Panc1 (cell line): ENCODE data around the gene NOP53. TPM values are rescaled to one million over a fixed set of nuclear protein-coding genes. Genes with fewer than 3 reads are reported as not detected.
"Not testable (repeated sequence)": the region's sequence is repeated elsewhere in the genome, so short reads cannot be mapped to it uniquely, and the experiment has no call there.

ENCODE experiments used
- ATAC-seq: fragments of 200-7000 bp; cut with Tn5 transposase; 2 replicates; pipeline ENCODE4 v1.9.1; 2020; ENCODE audit warnings: mild to moderate bottlenecking, moderate library complexity
- BruUV-seq: library from RNA; stranded (reverse); fragments of 400-500 nt; replicated peaks from 2 replicates; lab custom pipeline; 2021; lab: Mats Ljungman, UMichigan
- CTCF ChIA-PET: fragments of 300-600 bp; sonication (Branson Sonifier 250); formaldehyde crosslinking; loops from one replicate; lab custom pipeline; 2022; ENCODE audit warnings: antibody characterized with exemption; lab: Charles Lee
- POLR2A ChIA-PET: fragments of 300-600 bp; sonication (Branson Sonifier 250); formaldehyde crosslinking; loops from one replicate; lab custom pipeline; 2022; ENCODE audit warnings: antibody characterized with exemption; lab: Charles Lee
- DNase-seq: peaks from one replicate; pipeline ENCODE4 v3.0.0-alpha.2; 2010; ENCODE audit warnings: low read depth, low spot score
- H3K27ac ChIP-seq: 2 replicates; pipeline ENCODE4 v1.5.1; 2011; ENCODE audit warnings: mild to moderate bottlenecking, low read length, inconsistent platforms
- H3K27me3 ChIP-seq: fragments of 200-500 bp; sonication (Bioruptor generic); 2 replicates; pipeline ENCODE4 v1.6.0; 2014; ENCODE audit warnings: low read length, inconsistent platforms; ENCODE audit not compliant: control insufficient read depth, insufficient read depth
- H3K36me3 ChIP-seq: fragments of 200-500 bp; sonication (Bioruptor generic); 2 replicates; pipeline ENCODE4 v1.5.1; 2014; ENCODE audit warnings: inconsistent platforms, mild to moderate bottlenecking, low read length, moderate library complexity; ENCODE audit not compliant: control insufficient read depth, insufficient read depth
- H3K4me1 ChIP-seq: 2 replicates; pipeline ENCODE4 v1.5.1; 2011; ENCODE audit warnings: inconsistent platforms, mild to moderate bottlenecking, low read length, moderate library complexity; ENCODE audit not compliant: control insufficient read depth, insufficient read depth
- H3K4me3 ChIP-seq, 2 experiments: 2 replicates each; pipeline ENCODE4 v1.5.1; 2011 to 2012; ENCODE audit warnings: low read depth in 2 of 2, low read length in 2 of 2, mild to moderate bottlenecking in 2 of 2, inconsistent platforms in 1 of 2, moderate library complexity in 1 of 2
- H3K9me3 ChIP-seq: fragments of 200-500 bp; sonication (Bioruptor generic); 2 replicates; pipeline ENCODE4 v1.5.1; 2014; ENCODE audit warnings: low read depth, mild to moderate bottlenecking, inconsistent platforms, low read length, moderate library complexity; ENCODE audit not compliant: control insufficient read depth, insufficient read depth
- POLR2AphosphoS5 ChIP-seq: IDR thresholded peaks from 2 replicates; pipeline ENCODE4 v1.6.1; 2012; ENCODE audit warnings: mild to moderate bottlenecking, low read depth, low read length, moderate library complexity
- SIN3A ChIP-seq: IDR thresholded peaks from 2 replicates; pipeline ENCODE4 v1.6.1; 2012; ENCODE audit warnings: low read depth, mild to moderate bottlenecking, low read length, moderate library complexity, borderline replicate concordance; ENCODE audit not compliant: insufficient read depth
- TCF7L2 ChIP-seq: IDR thresholded peaks from 2 replicates; pipeline ENCODE4 v1.6.1; 2011; ENCODE audit warnings: mild to moderate bottlenecking, low read depth, low read length, inconsistent platforms
- in situ Hi-C: cut with HindIII; loops from 2 replicates; pipeline ENCODE4 v1.10.0; 2016; ENCODE audit warnings: low sequenced_read_pairs, low pct_unique_long_range_greater_than_20kb
- intact Hi-C: fragments of 100-400 bp; cut with micrococcal nuclease; formaldehyde crosslinking; loops from one replicate; pipeline ENCODE4 v1.10.0; 2022; ENCODE audit not compliant: unreplicated experiment
- total RNA-seq: library from RNA; stranded (reverse); gene quantifications from one replicate; pipeline ENCODE4 v1.2.1, GENCODE V29; 2021; ENCODE audit not compliant: unreplicated experiment
- TF ChIP-seq, protein P1 (sequence below): fragments of 450-650 bp; IDR thresholded peaks from 2 replicates; pipeline ENCODE4 v1.5.1; 2017; ENCODE audit warnings: mild to moderate bottlenecking
- TF ChIP-seq, protein P2 (sequence below), 2 experiments: IDR thresholded peaks; 2 replicates each; pipeline ENCODE4 v1.6.1; 2011 to 2012; ENCODE audit warnings: low read depth in 2 of 2, control low read depth in 1 of 2, low read length in 1 of 2, mild to moderate bottlenecking in 1 of 2, moderate library complexity in 1 of 2; ENCODE audit not compliant: insufficient read depth in 1 of 2

NOP53 gene
- total RNA-seq, 1 experiment from 2014 or later: 64.3 TPM

DNA sequence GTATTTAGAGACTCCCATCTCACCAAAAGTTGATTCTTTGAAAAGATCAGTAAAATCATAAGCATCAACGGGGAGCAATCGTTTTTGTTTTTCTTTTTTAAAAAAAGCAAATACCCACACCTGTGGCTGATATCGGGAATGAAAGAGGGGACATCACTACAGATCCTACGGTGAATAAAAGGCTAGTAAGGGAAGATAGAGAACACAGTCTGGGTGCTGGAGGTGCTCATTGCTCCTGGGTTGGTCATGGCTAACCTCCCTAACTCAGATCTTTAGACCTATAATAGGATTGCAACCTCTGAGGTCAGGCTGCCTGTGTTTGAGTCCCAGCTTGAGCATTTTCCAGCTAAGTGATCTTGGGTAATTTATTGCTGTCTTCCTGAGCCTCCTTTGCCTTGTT, 31.0 kb upstream of the NOP53 start:
- POLR2A ChIA-PET: no interaction called here
- in situ Hi-C loops: no loop called here
- H3K4me3 ChIP-seq: peak overlapping the region; percentile 57 to 74

DNA sequence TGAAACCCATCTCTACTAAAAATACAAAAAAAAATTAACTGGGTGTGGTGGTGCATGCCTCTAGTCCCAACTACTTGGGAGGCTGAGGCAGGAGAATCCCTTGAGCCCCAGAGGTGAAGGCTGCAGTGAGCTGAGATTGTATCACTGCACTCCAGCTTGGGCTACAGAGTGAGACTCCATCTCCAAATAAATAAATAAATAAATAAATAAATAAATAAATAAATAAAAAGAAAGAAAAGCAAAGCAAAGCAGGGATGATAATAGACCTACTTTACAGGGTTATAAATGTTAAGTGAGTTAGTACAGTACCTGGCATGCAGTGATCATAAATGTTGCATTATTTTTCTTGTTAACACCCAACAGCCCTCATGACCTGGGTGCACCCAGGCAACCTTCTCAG, 30.5 kb upstream of the NOP53 start:
- POLR2A ChIA-PET, H3K27ac ChIP-seq, intact Hi-C loops, H3K9me3 ChIP-seq, H3K4me1 ChIP-seq, ATAC-seq, DNase-seq, H3K27me3 ChIP-seq, in situ Hi-C loops, CTCF ChIA-PET, H3K36me3 ChIP-seq, BruUV-seq: not testable (repeated sequence)
- peak overlapping the region in 1 of 2 experiments; percentile 74; a peak in 1 of 4 replicates for H3K4me3 ChIP-seq

More for the DNA sequence above, 31.0 kb upstream of the NOP53 start:
- BruUV-seq: TSS peak; percentile 61
- no peak for TF ChIP-seq TCF7L2
- TF ChIP-seq SIN3A: no peak
- TF ChIP-seq, protein P1, sequence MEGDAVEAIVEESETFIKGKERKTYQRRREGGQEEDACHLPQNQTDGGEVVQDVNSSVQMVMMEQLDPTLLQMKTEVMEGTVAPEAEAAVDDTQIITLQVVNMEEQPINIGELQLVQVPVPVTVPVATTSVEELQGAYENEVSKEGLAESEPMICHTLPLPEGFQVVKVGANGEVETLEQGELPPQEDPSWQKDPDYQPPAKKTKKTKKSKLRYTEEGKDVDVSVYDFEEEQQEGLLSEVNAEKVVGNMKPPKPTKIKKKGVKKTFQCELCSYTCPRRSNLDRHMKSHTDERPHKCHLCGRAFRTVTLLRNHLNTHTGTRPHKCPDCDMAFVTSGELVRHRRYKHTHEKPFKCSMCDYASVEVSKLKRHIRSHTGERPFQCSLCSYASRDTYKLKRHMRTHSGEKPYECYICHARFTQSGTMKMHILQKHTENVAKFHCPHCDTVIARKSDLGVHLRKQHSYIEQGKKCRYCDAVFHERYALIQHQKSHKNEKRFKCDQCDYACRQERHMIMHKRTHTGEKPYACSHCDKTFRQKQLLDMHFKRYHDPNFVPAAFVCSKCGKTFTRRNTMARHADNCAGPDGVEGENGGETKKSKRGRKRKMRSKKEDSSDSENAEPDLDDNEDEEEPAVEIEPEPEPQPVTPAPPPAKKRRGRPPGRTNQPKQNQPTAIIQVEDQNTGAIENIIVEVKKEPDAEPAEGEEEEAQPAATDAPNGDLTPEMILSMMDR: no peak
- no peak for TF ChIP-seq POLR2AphosphoS5
- TF ChIP-seq, protein P2, sequence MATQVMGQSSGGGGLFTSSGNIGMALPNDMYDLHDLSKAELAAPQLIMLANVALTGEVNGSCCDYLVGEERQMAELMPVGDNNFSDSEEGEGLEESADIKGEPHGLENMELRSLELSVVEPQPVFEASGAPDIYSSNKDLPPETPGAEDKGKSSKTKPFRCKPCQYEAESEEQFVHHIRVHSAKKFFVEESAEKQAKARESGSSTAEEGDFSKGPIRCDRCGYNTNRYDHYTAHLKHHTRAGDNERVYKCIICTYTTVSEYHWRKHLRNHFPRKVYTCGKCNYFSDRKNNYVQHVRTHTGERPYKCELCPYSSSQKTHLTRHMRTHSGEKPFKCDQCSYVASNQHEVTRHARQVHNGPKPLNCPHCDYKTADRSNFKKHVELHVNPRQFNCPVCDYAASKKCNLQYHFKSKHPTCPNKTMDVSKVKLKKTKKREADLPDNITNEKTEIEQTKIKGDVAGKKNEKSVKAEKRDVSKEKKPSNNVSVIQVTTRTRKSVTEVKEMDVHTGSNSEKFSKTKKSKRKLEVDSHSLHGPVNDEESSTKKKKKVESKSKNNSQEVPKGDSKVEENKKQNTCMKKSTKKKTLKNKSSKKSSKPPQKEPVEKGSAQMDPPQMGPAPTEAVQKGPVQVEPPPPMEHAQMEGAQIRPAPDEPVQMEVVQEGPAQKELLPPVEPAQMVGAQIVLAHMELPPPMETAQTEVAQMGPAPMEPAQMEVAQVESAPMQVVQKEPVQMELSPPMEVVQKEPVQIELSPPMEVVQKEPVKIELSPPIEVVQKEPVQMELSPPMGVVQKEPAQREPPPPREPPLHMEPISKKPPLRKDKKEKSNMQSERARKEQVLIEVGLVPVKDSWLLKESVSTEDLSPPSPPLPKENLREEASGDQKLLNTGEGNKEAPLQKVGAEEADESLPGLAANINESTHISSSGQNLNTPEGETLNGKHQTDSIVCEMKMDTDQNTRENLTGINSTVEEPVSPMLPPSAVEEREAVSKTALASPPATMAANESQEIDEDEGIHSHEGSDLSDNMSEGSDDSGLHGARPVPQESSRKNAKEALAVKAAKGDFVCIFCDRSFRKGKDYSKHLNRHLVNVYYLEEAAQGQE (IDR thresholded peaks at IDR 0.05; ENCODE audit: insufficient read depth in 1 of 2, low read depth in 2 of 2, low read length in 1 of 2): no peak
- ATAC-seq: no peak
- intact Hi-C loops: no loop called here
- Histone ChIP-seq H3K4me1 (peaks cover 7% of the 10 kb centered on the region), H3K27me3 (no peaks in the 10 kb centered on the region), H3K9me3 (no peaks in the 10 kb centered on the region), H3K27ac (peak overlapping the region; percentile 66), H3K36me3 (no peaks in the 10 kb centered on the region)
- DNase-seq: no peak
- CTCF ChIA-PET: no interaction called here

DNA sequence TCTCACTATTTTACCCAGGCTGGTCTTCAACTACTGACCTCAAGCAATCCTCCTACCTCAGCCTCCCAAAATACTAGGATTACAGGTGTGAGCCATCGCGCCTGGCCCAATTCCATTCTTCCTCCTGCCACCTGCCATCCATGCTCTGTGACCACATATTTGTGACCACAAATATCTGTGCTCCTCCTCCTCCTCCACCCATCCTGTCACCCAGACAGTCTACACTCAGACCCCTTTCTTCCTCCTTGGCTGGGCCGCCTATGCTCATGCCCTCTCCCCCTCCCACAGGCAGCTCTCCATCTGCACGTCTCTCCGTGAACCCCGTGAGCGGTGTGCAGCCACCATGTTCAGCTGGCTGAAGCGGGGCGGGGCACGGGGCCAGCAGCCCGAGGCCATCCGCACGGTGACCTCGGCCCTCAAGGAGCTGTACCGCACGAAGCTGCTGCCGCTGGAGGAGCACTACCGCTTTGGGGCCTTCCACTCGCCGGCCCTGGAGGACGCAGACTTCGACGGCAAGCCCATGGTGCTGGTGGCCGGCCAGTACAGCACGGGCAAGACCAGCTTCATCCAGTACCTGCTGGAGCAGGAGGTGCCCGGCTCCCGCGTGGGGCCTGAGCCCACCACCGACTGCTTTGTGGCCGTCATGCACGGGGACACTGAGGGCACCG, 28.9 kb upstream of the NOP53 start:
- no peaks in the 10 kb centered on the region for H3K9me3 ChIP-seq
- POLR2A ChIA-PET: no interaction called here
- TF ChIP-seq SIN3A (no peak), POLR2AphosphoS5 (no peak), TCF7L2 (no peak)
- TF ChIP-seq, protein P1: no peak
- TF ChIP-seq, protein P2 (IDR thresholded peaks at IDR 0.05; ENCODE audit: insufficient read depth in 1 of 2, low read depth in 2 of 2, low read length in 1 of 2): no peak
- no peak for ATAC-seq
- CTCF ChIA-PET: no interaction called here
- peaks cover 7% of the 10 kb centered on the region for H3K4me1 ChIP-seq
- in situ Hi-C loops: no loop called here
- no peak overlapping the region for H3K4me3 ChIP-seq
- no peaks in the 10 kb centered on the region for H3K36me3 ChIP-seq
- no TSS peak for BruUV-seq
- no peaks in the 10 kb centered on the region for H3K27me3 ChIP-seq
- H3K27ac ChIP-seq: no peak overlapping the region
- intact Hi-C loops: no loop called here
- DNase-seq: no peak
